Gastroesophageal sphincter (tissue), 4 donors: ENCODE data around the gene STEAP4. TPM values are rescaled to one million over a fixed set of nuclear protein-coding genes. Genes with fewer than 3 reads are reported as not detected.
"Not testable (repeated sequence)": the region's sequence is repeated elsewhere in the genome, so short reads cannot be mapped to it uniquely, and the experiment has no call there.

ENCODE experiments used
- ATAC-seq: fragments of 150-250 bp; one replicate; pipeline ENCODE4 v1.9.1; 2016; ENCODE audit warnings: mild to moderate bottlenecking, moderate library complexity
- H3K27ac ChIP-seq, 4 donors: fragments of 200-600 bp; sonication (generic) in 3 of 4; 1 replicate in 3 of 4; 2 replicates in 1 of 4; pipeline ENCODE4 v1.5.1; 2016 to 2019
- H3K27me3 ChIP-seq: fragments of 200-600 bp; sonication (generic); one replicate; pipeline ENCODE4 v1.5.1; 2019
- H3K36me3 ChIP-seq, 2 donors: fragments of 200-600 bp; sonication (generic); one replicate each; pipeline ENCODE4 v1.5.1; 2019; ENCODE audit warnings: control low read depth in 1 of 2
- H3K4me1 ChIP-seq, 3 donors: fragments of 200-600 bp; sonication (generic); 1 replicate in 2 of 3; 2 replicates in 1 of 3; pipeline ENCODE4 v1.5.1; 2016 to 2019; ENCODE audit warnings: control low read depth in 2 of 3
- H3K4me3 ChIP-seq, 2 donors: fragments of 200-600 bp; sonication (generic); one replicate each; pipeline ENCODE4 v1.5.1; 2019; ENCODE audit warnings: mild to moderate bottlenecking in 1 of 2, moderate library complexity in 1 of 2
- H3K9me3 ChIP-seq, 3 donors: fragments of 200-600 bp; sonication (generic); one replicate each; pipeline ENCODE4 v1.5.1; 2017 to 2019; ENCODE audit warnings: control low read depth in 2 of 3
- CTCF ChIP-seq, 4 experiments: fragments of 200-600 bp in 2 of 4; fragments of 450-650 bp in 2 of 4; sonication (generic) in 1 of 4; IDR thresholded peaks; one replicate each; pipeline ENCODE4 v1.5.1; 2017 to 2019; ENCODE audit warnings: antibody characterized with exemption in 4 of 4, mild to moderate bottlenecking in 2 of 4, moderate library complexity in 2 of 4
- EP300 ChIP-seq: sonication (generic); formaldehyde crosslinking; IDR thresholded peaks from one replicate; pipeline ENCODE4 v1.6.1; 2017; ENCODE audit warnings: antibody characterized with exemption, mild to moderate bottlenecking
- POLR2A ChIP-seq, 2 donors: fragments of 450-650 bp; IDR thresholded peaks; one replicate each; pipeline ENCODE4 v1.6.1; 2017; ENCODE audit warnings: antibody characterized with exemption in 2 of 2, mild to moderate bottlenecking in 2 of 2, moderate library complexity in 1 of 2
- POLR2AphosphoS5 ChIP-seq: sonication (generic); formaldehyde crosslinking; IDR thresholded peaks from one replicate; pipeline ENCODE4 v1.6.1; 2017; ENCODE audit warnings: antibody characterized with exemption
- WGBS, 2 donors: methylation state at CpG; one replicate each; pipeline ENCODE4 v1.1.5; 2018; ENCODE audit warnings: low coverage in 1 of 2; 5-methylcytosine and 5-hydroxymethylcytosine counted together
- total RNA-seq, 4 donors: library from RNA; depleted of rRNA; stranded (reverse); fragments of >200 nt; gene quantifications; one replicate each; pipeline ENCODE4 v1.1.0, GENCODE V29; 2016

The STEAP4 gene
- total RNA-seq, 4 donors from 2014 or later, result 21.5 to 68.2 (median 38.5) TPM

- no peaks in the 10 kb centered on the region for H3K27me3 ChIP-seq
- no peaks in the 10 kb centered on the region for H3K36me3 ChIP-seq
- TF ChIP-seq POLR2A (IDR thresholded peaks at IDR 0.05) (no peak), CTCF (IDR thresholded peaks at IDR 0.05) (no peak), EP300 (no peak), POLR2AphosphoS5 (no peak)
- ATAC-seq, result no peak
- H3K9me3 ChIP-seq, result peaks cover 0 to 7% (median 0%) of the 10 kb centered on the region in 3 donors
- H3K27ac ChIP-seq, result no peak overlapping the region
- 44 to 67% methylated on average over 2 of the region's 2 CpGs for WGBS, 2 donors
- no peak overlapping the region for H3K4me3 ChIP-seq
- no peaks in the 10 kb centered on the region for H3K4me1 ChIP-seq
These were observed 46.9 kb downstream of the STEAP4 start for GRCh38 chr7:88259656-88260380.

- H3K27me3 ChIP-seq, H3K36me3 ChIP-seq: not testable (repeated sequence)
These were observed 48.4 kb downstream of the STEAP4 start for GRCh38 chr7:88258296-88258695.

GRCh38 chr7:88256906-88257305 is 49.8 kb downstream of the STEAP4 start:
- peaks cover 0 to 32% (median 0%) of the 10 kb centered on the region in 3 donors for H3K9me3 ChIP-seq
- ATAC-seq, result no peak
- TF ChIP-seq EP300 (no peak), POLR2AphosphoS5 (no peak), POLR2A (IDR thresholded peaks at IDR 0.05) (no peak), CTCF (IDR thresholded peaks at IDR 0.05) (no peak)
- H3K27me3 ChIP-seq, result no peaks in the 10 kb centered on the region
- no peak overlapping the region for H3K27ac ChIP-seq
- no peak overlapping the region for H3K4me3 ChIP-seq
- H3K4me1 ChIP-seq, result no peaks in the 10 kb centered on the region
- H3K36me3 ChIP-seq, result no peaks in the 10 kb centered on the region

More at GRCh38 chr7:88258296-88258695, 48.4 kb downstream of the STEAP4 start:
- not testable (repeated sequence) for H3K4me3 ChIP-seq, H3K4me1 ChIP-seq, H3K27ac ChIP-seq, ATAC-seq
- 83% methylated on average over 1 of the region's 1 CpG; no CpG with 5 or more reads in 1 of the 2 donors for WGBS, 2 donors
- peaks cover 0 to 22% (median 0%) of the 10 kb centered on the region in 3 donors for H3K9me3 ChIP-seq

- no CpG with 5 or more reads among the region's 2 CpGs for WGBS, 2 donors
- H3K9me3 ChIP-seq, result peaks cover 0 to 32% (median 0%) of the 10 kb centered on the region in 3 donors
- TF ChIP-seq POLR2A (IDR thresholded peaks at IDR 0.05), result no peak
- no peak for TF ChIP-seq POLR2AphosphoS5
- no peak for TF ChIP-seq EP300
- TF ChIP-seq CTCF (IDR thresholded peaks at IDR 0.05), result no peak
- H3K27me3 ChIP-seq, result no peaks in the 10 kb centered on the region
- no peaks in the 10 kb centered on the region for H3K4me1 ChIP-seq
- no peaks in the 10 kb centered on the region for H3K36me3 ChIP-seq
- H3K27ac ChIP-seq, result no peak overlapping the region
- ATAC-seq, result no peak
- no peak overlapping the region for H3K4me3 ChIP-seq
These were observed 51.8 kb downstream of the STEAP4 start for GRCh38 chr7:88254721-88255424.

GRCh38 chr7:88253640-88254039 is 53.1 kb downstream of the STEAP4 start:
- Histone ChIP-seq H3K27me3 (no peaks in the 10 kb centered on the region), H3K36me3 (no peaks in the 10 kb centered on the region), H3K9me3 (peaks cover 0 to 32% (median 0%) of the 10 kb centered on the region in 3 donors), H3K27ac (no peak overlapping the region), H3K4me1 (no peaks in the 10 kb centered on the region), H3K4me3 (no peak overlapping the region)
- ATAC-seq, result no peak
- no peak for TF ChIP-seq CTCF (IDR thresholded peaks at IDR 0.05)
- no peak for TF ChIP-seq EP300
- no peak for TF ChIP-seq POLR2A (IDR thresholded peaks at IDR 0.05)
- TF ChIP-seq POLR2AphosphoS5, result no peak
